Effector memory CD8-positive, alpha-beta T cell (primary cell): ENCODE results near the gene TTF2.
A peak's percentile ranks its signal among the peaks of the same experiment; 100 is the strongest.
"Not testable (repeated sequence)": the region's sequence is repeated elsewhere in the genome, so short reads cannot be mapped to it uniquely, and the experiment has no call there.

Source experiments
- ATAC-seq: fragments of 150-1000 bp; cut with Tn5 transposase; replicated peaks from 2 replicates; pipeline ENCODE4 v1.10.0; 2021; ENCODE audit warnings: mild to moderate bottlenecking, moderate library complexity
- DNase-seq, 3 experiments: peaks; one replicate each; pipeline ENCODE4 v3.0.0; 2021
- H3K27ac Mint-ChIP-seq, 2 donors: one replicate each; pipeline ENCODE4 v1.8.0; 2022; ENCODE audit warnings: mild to moderate bottlenecking in 2 of 2, mixed read lengths in 2 of 2, moderate library complexity in 2 of 2
- H3K27me3 Mint-ChIP-seq, 2 donors: one replicate each; pipeline ENCODE4 v1.8.0; 2022; ENCODE audit warnings: mixed read lengths in 2 of 2
- H3K36me3 Mint-ChIP-seq: one replicate; pipeline ENCODE4 v1.8.0; 2022; ENCODE audit warnings: mild to moderate bottlenecking, moderate library complexity, mixed read lengths; ENCODE audit not compliant: insufficient read depth
- H3K4me1 Mint-ChIP-seq, 2 donors: one replicate each; pipeline ENCODE4 v1.8.0; 2022; ENCODE audit warnings: low read depth in 2 of 2, mixed read lengths in 2 of 2
- H3K4me3 Mint-ChIP-seq, 2 donors: one replicate each; pipeline ENCODE4 v1.8.0; 2022; ENCODE audit warnings: mild to moderate bottlenecking in 2 of 2, mixed read lengths in 2 of 2, moderate library complexity in 2 of 2
- H3K9me3 Mint-ChIP-seq, 2 donors: one replicate each; pipeline ENCODE4 v1.8.0; 2022; ENCODE audit warnings: mixed read lengths in 2 of 2

Gene TTF2

GRCh38 chr1:117084231-117084630 lies 24.1 kb downstream of the TTF2 start:
- ATAC-seq (no peak), DNase-seq (no peak)
- Mint-ChIP-seq H3K27me3 (no peaks in the 10 kb centered on the region), H3K4me1 (no peaks in the 10 kb centered on the region), H3K4me3 (no peak overlapping the region), H3K36me3 (peaks cover 17% of the 10 kb centered on the region), H3K9me3 (no peaks in the 10 kb centered on the region), H3K27ac (no peak overlapping the region)

DNA sequence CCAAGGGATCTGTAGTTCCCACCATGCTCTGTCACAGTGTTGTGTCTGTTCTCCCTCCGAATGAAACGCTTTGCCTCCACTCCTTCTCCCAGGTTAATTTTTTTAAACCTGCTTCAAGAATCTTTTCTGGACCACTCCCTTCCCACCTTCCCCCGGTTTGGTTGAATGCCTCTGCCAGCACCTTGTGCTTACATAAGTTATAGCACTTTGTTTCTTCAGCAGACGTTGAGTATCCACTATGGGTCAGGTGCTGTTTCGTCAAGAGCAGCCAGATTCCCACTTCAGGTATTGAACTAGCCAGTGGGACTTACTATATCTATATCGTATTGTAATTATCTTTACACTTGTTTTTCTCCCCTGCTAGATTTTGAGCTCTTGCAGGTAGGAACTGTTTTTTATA lies 27.6 kb downstream of the TTF2 start:
- H3K27ac Mint-ChIP-seq, result no peak overlapping the region
- H3K36me3 Mint-ChIP-seq, result peaks cover 13% of the 10 kb centered on the region

GRCh38 chr1:117089996-117090395 lies 29.9 kb downstream of the TTF2 start:
- Mint-ChIP-seq H3K4me1 (peaks cover 0 to 2% of the 10 kb centered on the region in 2 donors), H3K36me3 (peaks cover 13% of the 10 kb centered on the region), H3K4me3 (no peak overlapping the region), H3K9me3 (no peaks in the 10 kb centered on the region), H3K27ac (no peak overlapping the region), H3K27me3 (no peaks in the 10 kb centered on the region)
- ATAC-seq (no peak), DNase-seq (no peak)

More for the DNA sequence above, 27.6 kb downstream of the TTF2 start:
- no peak for ATAC-seq
- Mint-ChIP-seq H3K9me3 (no peaks in the 10 kb centered on the region), H3K4me1 (no peaks in the 10 kb centered on the region), H3K4me3 (no peak overlapping the region), H3K27me3 (no peaks in the 10 kb centered on the region)
- no peak for DNase-seq

- H3K36me3 Mint-ChIP-seq, result peaks cover 18% of the 10 kb centered on the region
- H3K27ac Mint-ChIP-seq, result no peak overlapping the region
These were observed 32.5 kb downstream of the TTF2 start for GRCh38 chr1:117092594-117092993.

DNA sequence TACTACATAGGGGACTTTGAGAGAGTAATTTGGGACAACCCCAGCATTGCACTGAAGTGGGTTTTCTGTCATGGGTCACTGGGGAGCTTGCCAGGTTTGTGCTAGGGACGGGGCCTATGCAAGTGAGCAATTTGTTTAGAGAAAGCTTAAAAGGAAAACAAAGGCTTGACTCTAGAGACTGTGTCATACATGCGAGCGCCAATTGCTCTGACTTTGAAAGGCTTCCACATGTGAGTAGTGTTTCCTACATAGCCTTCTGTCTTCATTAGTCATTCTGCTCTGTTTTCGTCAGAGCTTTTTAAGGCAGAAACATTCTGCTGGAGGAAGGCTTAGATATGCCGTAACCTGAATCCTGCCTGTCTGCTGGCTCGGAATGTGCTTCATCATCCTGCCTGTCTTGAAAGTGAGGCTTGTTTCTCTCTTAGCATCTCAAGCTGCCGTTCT lies 33.0 kb downstream of the TTF2 start:
- no peak overlapping the region for H3K4me3 Mint-ChIP-seq
- no peak for ATAC-seq

More at GRCh38 chr1:117092594-117092993, 32.5 kb downstream of the TTF2 start:
- Mint-ChIP-seq H3K4me1 (peaks cover 0 to 2% of the 10 kb centered on the region in 2 donors), H3K9me3 (no peaks in the 10 kb centered on the region), H3K27me3 (no peaks in the 10 kb centered on the region), H3K4me3 (no peak overlapping the region)
- ATAC-seq, result no peak
- DNase-seq, result no peak

GRCh38 chr1:117093870-117094621 lies 33.9 kb downstream of the TTF2 start:
- peak overlapping the region in 1 of 2 donors; percentile 52 for H3K27ac Mint-ChIP-seq
- ATAC-seq, result peak; percentile 80

More for the DNA sequence above, 33.0 kb downstream of the TTF2 start:
- no peak for DNase-seq
- H3K27ac Mint-ChIP-seq, result peak overlapping the region in 1 of 2 donors; percentile 52
- H3K4me1 Mint-ChIP-seq, result peaks cover 0 to 2% of the 10 kb centered on the region in 2 donors
- no peaks in the 10 kb centered on the region for H3K9me3 Mint-ChIP-seq
- no peaks in the 10 kb centered on the region for H3K27me3 Mint-ChIP-seq
- H3K36me3 Mint-ChIP-seq, result peaks cover 18% of the 10 kb centered on the region

DNA sequence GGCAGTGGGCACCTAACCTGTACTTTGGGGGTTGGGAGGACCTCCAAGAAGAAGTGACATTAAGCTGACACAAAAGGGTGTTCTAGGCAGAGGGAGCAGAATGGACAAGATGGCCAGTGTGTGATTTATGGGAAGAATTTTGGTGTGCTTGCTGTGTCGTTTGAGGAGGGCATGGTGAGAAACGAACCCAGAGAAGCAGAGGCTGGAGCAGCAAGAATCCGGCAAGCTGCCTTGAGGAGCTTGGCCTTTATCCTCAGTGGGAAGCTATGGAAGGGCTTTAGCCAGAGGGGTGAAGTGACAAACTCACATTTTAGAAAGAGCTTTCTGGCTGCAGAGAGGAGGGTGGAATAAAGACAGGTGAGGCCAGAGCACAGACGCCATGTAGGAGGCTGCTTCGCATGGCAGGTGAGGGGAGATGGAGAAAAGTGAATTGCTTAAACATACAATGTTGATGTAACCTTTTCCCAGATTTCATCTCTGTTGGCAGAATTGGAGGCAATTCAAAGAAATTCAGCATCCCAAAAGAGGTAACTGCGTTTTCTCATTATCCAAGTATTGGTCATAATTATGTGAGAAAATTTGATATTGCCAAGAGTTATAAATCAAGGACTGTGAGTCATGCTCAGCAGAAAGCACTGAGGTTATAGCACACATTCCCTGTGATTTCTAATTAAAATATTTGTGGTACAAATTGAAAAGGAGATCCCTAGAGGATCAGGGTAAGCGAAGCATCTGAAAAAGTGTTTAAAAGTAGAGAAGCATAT lies 34.9 kb downstream of the TTF2 start:
- Mint-ChIP-seq H3K4me1 (peaks cover 0 to 2% of the 10 kb centered on the region in 2 donors), H3K36me3 (peaks cover 19% of the 10 kb centered on the region), H3K9me3 (no peaks in the 10 kb centered on the region), H3K4me3 (no peak overlapping the region), H3K27me3 (no peaks in the 10 kb centered on the region), H3K27ac (peak overlapping the region in 1 of 2 donors; percentile 4)
- DNase-seq (no peak), ATAC-seq (no peak)

More at GRCh38 chr1:117093870-117094621, 33.9 kb downstream of the TTF2 start:
- Mint-ChIP-seq H3K9me3 (no peaks in the 10 kb centered on the region), H3K4me1 (peaks cover 0 to 2% of the 10 kb centered on the region in 2 donors), H3K27me3 (no peaks in the 10 kb centered on the region), H3K36me3 (peaks cover 18% of the 10 kb centered on the region), H3K4me3 (no peak overlapping the region)
- DNase-seq, result peak; percentile 6 to 9 (median 9)

DNA sequence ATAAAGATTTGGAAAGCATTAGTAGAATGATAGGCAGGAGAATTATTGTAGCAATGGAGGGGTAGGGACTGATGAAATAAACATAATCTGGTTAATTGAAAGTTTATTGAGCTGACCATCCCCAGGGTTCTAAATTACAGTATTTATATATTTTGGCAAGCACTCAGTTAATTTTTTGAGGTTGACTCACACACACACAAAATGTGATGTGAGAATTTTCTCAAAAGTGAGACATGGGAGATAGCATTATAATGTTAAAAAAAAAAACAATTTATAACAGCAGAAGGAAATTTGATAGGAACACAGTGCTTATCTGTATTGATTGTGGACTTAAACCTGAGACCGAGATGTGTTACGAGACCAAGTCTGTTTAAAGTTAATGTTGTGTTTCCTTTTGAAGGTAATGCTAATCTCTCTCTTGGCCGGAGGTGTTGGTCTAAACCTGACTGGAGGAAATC lies 36.9 kb downstream of the TTF2 start:
- ATAC-seq (no peak), DNase-seq (no peak)
- Mint-ChIP-seq H3K27ac (no peak overlapping the region), H3K4me1 (peaks cover 0 to 2% of the 10 kb centered on the region in 2 donors), H3K4me3 (no peak overlapping the region), H3K9me3 (no peaks in the 10 kb centered on the region), H3K36me3 (peaks cover 11% of the 10 kb centered on the region), H3K27me3 (no peaks in the 10 kb centered on the region)

DNA sequence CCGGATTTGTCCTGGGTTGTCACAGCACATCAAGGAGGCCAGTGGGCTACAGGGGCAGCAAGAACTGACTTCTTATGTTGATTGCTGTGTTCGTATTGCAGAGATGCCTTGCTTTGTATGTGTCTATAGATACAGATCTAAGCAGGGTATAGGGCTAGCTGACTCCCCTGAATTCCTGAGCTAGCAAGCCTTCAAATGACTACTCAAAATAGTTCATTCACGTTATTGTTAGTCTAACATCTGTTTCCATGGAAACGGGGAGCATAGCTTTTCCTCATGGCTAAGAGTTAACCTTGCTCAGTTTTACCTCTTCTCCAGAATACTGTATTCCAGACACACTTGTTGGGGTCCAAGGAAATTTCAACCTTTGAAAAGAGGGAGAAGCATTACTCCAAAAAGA lies 37.3 kb downstream of the TTF2 start:
- no peak for ATAC-seq
- DNase-seq, result no peak
- Mint-ChIP-seq H3K36me3 (peaks cover 11% of the 10 kb centered on the region), H3K9me3 (no peaks in the 10 kb centered on the region), H3K4me3 (no peak overlapping the region), H3K27ac (no peak overlapping the region), H3K4me1 (peaks cover 0 to 5% of the 10 kb centered on the region in 2 donors), H3K27me3 (no peaks in the 10 kb centered on the region)

DNA sequence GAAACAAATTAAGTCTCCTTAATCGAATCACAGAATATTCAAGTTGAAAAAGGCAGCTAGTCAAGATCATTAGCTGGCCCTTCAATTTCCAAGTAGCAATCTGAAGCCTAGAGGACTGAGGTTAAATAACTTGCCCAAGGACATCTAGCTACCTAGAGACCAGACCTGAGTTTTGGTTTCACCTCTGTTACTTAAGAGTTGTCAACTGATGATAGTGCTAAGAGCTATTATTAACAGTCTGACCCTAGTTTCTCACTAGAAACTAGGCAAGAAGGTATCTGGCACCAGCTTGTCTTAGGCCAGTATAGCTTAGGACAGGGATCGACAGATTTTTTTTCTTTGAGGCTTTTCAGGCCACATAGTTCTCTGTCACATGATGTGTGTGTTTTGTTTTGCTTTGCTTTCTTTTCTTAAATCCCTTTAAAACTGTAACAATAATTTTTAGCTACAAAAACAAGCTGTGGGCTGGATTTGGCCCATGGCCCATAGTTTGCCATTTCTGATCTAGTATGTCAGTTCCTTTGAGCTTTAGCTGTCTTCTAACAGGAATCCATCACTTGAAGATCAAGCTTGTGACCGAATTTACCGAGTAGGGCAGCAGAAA lies 38.3 kb downstream of the TTF2 start:
- no peak for ATAC-seq
- Mint-ChIP-seq H3K4me3 (no peak overlapping the region), H3K27me3 (no peaks in the 10 kb centered on the region), H3K27ac (no peak overlapping the region), H3K9me3 (no peaks in the 10 kb centered on the region), H3K4me1 (peaks cover 0 to 5% of the 10 kb centered on the region in 2 donors), H3K36me3 (peaks cover 11% of the 10 kb centered on the region)
- no peak for DNase-seq

DNA sequence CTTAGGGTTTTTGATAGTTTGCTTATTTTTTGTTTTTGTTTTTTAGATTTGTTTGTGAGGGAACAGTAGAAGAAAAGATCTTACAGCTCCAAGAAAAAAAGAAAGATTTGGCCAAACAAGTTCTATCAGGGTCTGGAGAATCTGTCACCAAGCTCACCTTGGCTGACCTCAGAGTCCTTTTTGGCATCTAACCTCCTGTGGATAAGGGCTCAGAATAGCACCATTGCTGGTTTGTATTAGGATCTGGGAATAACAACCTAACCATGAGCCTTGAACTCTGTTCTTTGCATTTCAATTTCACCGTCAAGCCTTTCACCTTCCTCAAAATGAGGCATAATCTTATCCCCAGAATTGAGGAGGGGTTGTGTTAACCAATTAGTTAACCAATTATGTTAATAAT lies 41.2 kb downstream of the TTF2 start:
- DNase-seq, result no peak
- Mint-ChIP-seq H3K27ac (no peak overlapping the region), H3K36me3 (peaks cover 4% of the 10 kb centered on the region)

GRCh38 chr1:117101858-117102257 lies 41.7 kb downstream of the TTF2 start:
- H3K9me3 Mint-ChIP-seq, DNase-seq, ATAC-seq, H3K4me3 Mint-ChIP-seq, H3K36me3 Mint-ChIP-seq, H3K4me1 Mint-ChIP-seq, H3K27me3 Mint-ChIP-seq: not testable (repeated sequence)
- peak overlapping the region in 1 of 2 donors; percentile 66 for H3K27ac Mint-ChIP-seq

More for the DNA sequence above, 41.2 kb downstream of the TTF2 start:
- Mint-ChIP-seq H3K4me1 (peaks cover 0 to 3% of the 10 kb centered on the region in 2 donors), H3K4me3 (no peak overlapping the region), H3K27me3 (no peaks in the 10 kb centered on the region), H3K9me3 (no peaks in the 10 kb centered on the region)
- no peak for ATAC-seq

- Mint-ChIP-seq H3K27me3 (no peaks in the 10 kb centered on the region), H3K36me3 (no peaks in the 10 kb centered on the region)
These were observed 44.9 kb downstream of the TTF2 start for GRCh38 chr1:117104986-117105385.

More at GRCh38 chr1:117104986-117105385, 44.9 kb downstream of the TTF2 start:
- H3K4me3 Mint-ChIP-seq, result no peak overlapping the region
- H3K9me3 Mint-ChIP-seq, result no peaks in the 10 kb centered on the region
- H3K27ac Mint-ChIP-seq, result no peak overlapping the region
- DNase-seq (no peak), ATAC-seq (no peak)
- peaks cover 0 to 5% of the 10 kb centered on the region in 2 donors for H3K4me1 Mint-ChIP-seq
